A673 (cell line): ENCODE measurements around the gene DNAJC4. TPM values are rescaled to one million over a fixed set of nuclear protein-coding genes. Genes with fewer than 3 reads are reported as not detected.

Source experiments
- BruUV-seq: library from RNA; stranded (reverse); fragments of 400-500 nt; replicated peaks from 2 replicates; lab custom pipeline; 2021; lab: Mats Ljungman, UMichigan
- CTCF ChIA-PET: fragments of 300-600 bp; sonication (Branson Sonifier 250); formaldehyde crosslinking; loops from one replicate; lab custom pipeline; 2022; ENCODE audit warnings: antibody characterized with exemption; lab: Charles Lee
- POLR2A ChIA-PET: fragments of 300-600 bp; sonication (Branson Sonifier 250); formaldehyde crosslinking; loops from one replicate; lab custom pipeline; 2022; ENCODE audit warnings: antibody characterized with exemption; ENCODE audit not compliant: low non-redundant PET; lab: Charles Lee
- DNase-seq: peaks from one replicate; pipeline ENCODE4 v3.0.0-alpha.2; 2015; ENCODE audit warnings: low spot score
- H3K27ac ChIP-seq: fragments of 200-600 bp; sonication (generic); 2 replicates; pipeline ENCODE4 v1.5.1; 2016; ENCODE audit warnings: mixed run types, low read depth, mild to moderate bottlenecking, mixed read lengths, antibody characterized with exemption, low read length; ENCODE audit not compliant: poor library complexity, severe bottlenecking
- H3K27me3 ChIP-seq: fragments of 200-600 bp; sonication (generic); replicated peaks from 2 replicates; pipeline ENCODE4 v1.6.1; 2017; ENCODE audit warnings: mixed run types, low read depth, mild to moderate bottlenecking, mixed read lengths, antibody characterized with exemption, low read length; ENCODE audit not compliant: insufficient read depth, poor library complexity
- H3K36me3 ChIP-seq: fragments of 200-600 bp; sonication (generic); 2 replicates; pipeline ENCODE4 v1.6.1; 2016; ENCODE audit warnings: mixed run types, mild to moderate bottlenecking, mixed read lengths, antibody characterized with exemption, low read length; ENCODE audit not compliant: insufficient read depth, poor library complexity, severe bottlenecking
- H3K4me1 ChIP-seq: fragments of 200-600 bp; sonication (generic); 2 replicates; pipeline ENCODE4 v1.6.1; 2017; ENCODE audit warnings: mixed run types, mild to moderate bottlenecking, mixed read lengths, antibody characterized with exemption, low read length; ENCODE audit not compliant: insufficient read depth, poor library complexity, severe bottlenecking
- H3K4me3 ChIP-seq: fragments of 200-600 bp; sonication (generic); 2 replicates; pipeline ENCODE4 v1.5.1; 2016; ENCODE audit warnings: low read depth, mixed run types, mild to moderate bottlenecking, mixed read lengths, low read length; ENCODE audit not compliant: poor library complexity, severe bottlenecking
- H3K9me3 ChIP-seq: fragments of 200-600 bp; sonication (generic); 2 replicates; pipeline ENCODE4 v1.6.1; 2016; ENCODE audit warnings: mixed run types, low read depth, mild to moderate bottlenecking, mixed read lengths, antibody characterized with exemption, low read length; ENCODE audit not compliant: poor library complexity, severe bottlenecking
- EZH2 ChIP-seq: fragments of 200-600 bp; sonication (generic); IDR thresholded peaks from 2 replicates; pipeline ENCODE4 v1.6.1; 2017; ENCODE audit warnings: borderline replicate concordance, low read depth, mild to moderate bottlenecking, mixed read lengths, antibody characterized with exemption, low read length; ENCODE audit not compliant: poor library complexity, severe bottlenecking
- intact Hi-C: fragments of 100-400 bp; cut with micrococcal nuclease; formaldehyde crosslinking; loops from one replicate; pipeline ENCODE4 v1.10.0; 2022; ENCODE audit not compliant: unreplicated experiment
- total RNA-seq: library from RNA; stranded (reverse); gene quantifications from 2 replicates; pipeline ENCODE4 v1.2.3, GENCODE V29; 2021
- TF ChIP-seq, protein P1 (sequence below): fragments of 300-800, 200-600 bp; sonication (generic); conservative IDR thresholded peaks from 2 replicates; pipeline ENCODE4 v1.5.1; 2017; ENCODE audit warnings: low read depth, mild to moderate bottlenecking, antibody characterized with exemption, low read length, moderate library complexity, mixed read lengths

DNAJC4 gene
- total RNA-seq, 1 experiment from 2014 or later: 20.2 TPM

- no peaks in the 10 kb centered on the region for H3K4me1 ChIP-seq
Observed at GRCh38 chr11:64196626-64197025, 33.7 kb upstream of the DNAJC4 start.

GRCh38 chr11:64198511-64198910 lies 31.8 kb upstream of the DNAJC4 start:
- H3K9me3 ChIP-seq: no peaks in the 10 kb centered on the region
- peaks cover 99% of the 10 kb centered on the region for H3K36me3 ChIP-seq
- DNase-seq: no peak
- no TSS peak for BruUV-seq
- ChIA-PET POLR2A (no interaction called here), CTCF (no interaction called here)
- intact Hi-C loops: no loop called here
- H3K4me3 ChIP-seq: no peak overlapping the region
- H3K27me3 ChIP-seq: no peaks in the 10 kb centered on the region
- no peak overlapping the region for H3K27ac ChIP-seq
- H3K4me1 ChIP-seq: no peaks in the 10 kb centered on the region
- TF ChIP-seq, protein P1, sequence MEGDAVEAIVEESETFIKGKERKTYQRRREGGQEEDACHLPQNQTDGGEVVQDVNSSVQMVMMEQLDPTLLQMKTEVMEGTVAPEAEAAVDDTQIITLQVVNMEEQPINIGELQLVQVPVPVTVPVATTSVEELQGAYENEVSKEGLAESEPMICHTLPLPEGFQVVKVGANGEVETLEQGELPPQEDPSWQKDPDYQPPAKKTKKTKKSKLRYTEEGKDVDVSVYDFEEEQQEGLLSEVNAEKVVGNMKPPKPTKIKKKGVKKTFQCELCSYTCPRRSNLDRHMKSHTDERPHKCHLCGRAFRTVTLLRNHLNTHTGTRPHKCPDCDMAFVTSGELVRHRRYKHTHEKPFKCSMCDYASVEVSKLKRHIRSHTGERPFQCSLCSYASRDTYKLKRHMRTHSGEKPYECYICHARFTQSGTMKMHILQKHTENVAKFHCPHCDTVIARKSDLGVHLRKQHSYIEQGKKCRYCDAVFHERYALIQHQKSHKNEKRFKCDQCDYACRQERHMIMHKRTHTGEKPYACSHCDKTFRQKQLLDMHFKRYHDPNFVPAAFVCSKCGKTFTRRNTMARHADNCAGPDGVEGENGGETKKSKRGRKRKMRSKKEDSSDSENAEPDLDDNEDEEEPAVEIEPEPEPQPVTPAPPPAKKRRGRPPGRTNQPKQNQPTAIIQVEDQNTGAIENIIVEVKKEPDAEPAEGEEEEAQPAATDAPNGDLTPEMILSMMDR: no peak
- TF ChIP-seq EZH2: no peak

More at GRCh38 chr11:64196626-64197025, 33.7 kb upstream of the DNAJC4 start:
- no peak for DNase-seq
- POLR2A ChIA-PET: no interaction called here
- CTCF ChIA-PET: no interaction called here
- no peaks in the 10 kb centered on the region for H3K27me3 ChIP-seq
- H3K9me3 ChIP-seq: no peaks in the 10 kb centered on the region
- intact Hi-C loops: no loop called here
- BruUV-seq: no TSS peak
- peaks cover 94% of the 10 kb centered on the region for H3K36me3 ChIP-seq
- H3K4me3 ChIP-seq: no peak overlapping the region
- H3K27ac ChIP-seq: no peak overlapping the region
- TF ChIP-seq, protein P1: no peak
- TF ChIP-seq EZH2: no peak

GRCh38 chr11:64201543-64201942 lies 28.8 kb upstream of the DNAJC4 start:
- CTCF ChIA-PET: interaction anchor here (0.6 kb wide), 1 partner anchor 100 kb away, joined by 6 read pairs; no protein-coding TSS in a partner anchor
- H3K4me3 ChIP-seq: no peak overlapping the region
- intact Hi-C loops: no loop called here
- H3K27ac ChIP-seq: no peak overlapping the region
- TF ChIP-seq, protein P1: no peak
- no peak for TF ChIP-seq EZH2
- POLR2A ChIA-PET: no interaction called here
- no TSS peak for BruUV-seq
- peaks cover 88% of the 10 kb centered on the region for H3K36me3 ChIP-seq
- peaks cover 29% of the 10 kb centered on the region for H3K4me1 ChIP-seq
- DNase-seq: no peak
- H3K9me3 ChIP-seq: no peaks in the 10 kb centered on the region
- H3K27me3 ChIP-seq: no peaks in the 10 kb centered on the region
